GM12873 (cell line): ENCODE results near the gene ARHGEF7.

Source experiments
- TF ChIP-seq, protein P1 (sequence below): IDR thresholded peaks from 2 replicates; pipeline ENCODE4 v1.5.1; 2012; ENCODE audit warnings: low read depth, mild to moderate bottlenecking, moderate library complexity, low read length, control low read depth; ENCODE audit not compliant: insufficient read depth; ENCODE audit errors: missing control alignments

The ARHGEF7 gene

DNA sequence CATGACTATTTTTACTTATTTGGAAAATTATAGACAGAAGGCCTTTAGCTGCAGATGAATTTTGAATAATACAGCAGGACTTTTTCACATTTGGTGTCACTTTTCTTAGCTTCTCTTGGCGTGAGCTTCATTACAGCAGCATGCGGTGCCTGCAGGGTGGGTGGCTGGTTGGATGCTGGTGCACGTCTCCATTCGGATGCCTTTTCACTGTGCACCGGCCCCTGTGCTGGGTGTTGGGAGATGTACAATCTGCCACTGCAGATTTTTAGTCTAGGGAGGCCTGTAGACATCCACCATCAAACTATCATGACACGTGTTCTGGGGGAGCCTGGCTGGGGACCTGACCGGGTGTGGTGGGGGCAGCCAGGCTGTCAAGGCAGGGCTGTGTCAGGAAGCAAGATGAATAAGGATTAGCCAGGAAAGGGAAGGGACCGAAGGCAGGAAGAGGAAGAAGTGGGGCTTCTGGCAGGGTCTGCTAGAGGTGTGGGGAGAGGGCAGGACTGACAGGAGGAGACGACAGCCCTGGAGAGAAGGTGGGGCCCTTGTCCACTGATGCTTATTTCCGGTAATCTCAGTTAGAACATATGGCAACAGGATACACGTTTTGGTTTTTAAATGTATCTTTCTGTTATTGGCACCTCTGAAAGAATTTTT is 88.8 kb downstream of the ARHGEF7 start:
- TF ChIP-seq, protein P1, sequence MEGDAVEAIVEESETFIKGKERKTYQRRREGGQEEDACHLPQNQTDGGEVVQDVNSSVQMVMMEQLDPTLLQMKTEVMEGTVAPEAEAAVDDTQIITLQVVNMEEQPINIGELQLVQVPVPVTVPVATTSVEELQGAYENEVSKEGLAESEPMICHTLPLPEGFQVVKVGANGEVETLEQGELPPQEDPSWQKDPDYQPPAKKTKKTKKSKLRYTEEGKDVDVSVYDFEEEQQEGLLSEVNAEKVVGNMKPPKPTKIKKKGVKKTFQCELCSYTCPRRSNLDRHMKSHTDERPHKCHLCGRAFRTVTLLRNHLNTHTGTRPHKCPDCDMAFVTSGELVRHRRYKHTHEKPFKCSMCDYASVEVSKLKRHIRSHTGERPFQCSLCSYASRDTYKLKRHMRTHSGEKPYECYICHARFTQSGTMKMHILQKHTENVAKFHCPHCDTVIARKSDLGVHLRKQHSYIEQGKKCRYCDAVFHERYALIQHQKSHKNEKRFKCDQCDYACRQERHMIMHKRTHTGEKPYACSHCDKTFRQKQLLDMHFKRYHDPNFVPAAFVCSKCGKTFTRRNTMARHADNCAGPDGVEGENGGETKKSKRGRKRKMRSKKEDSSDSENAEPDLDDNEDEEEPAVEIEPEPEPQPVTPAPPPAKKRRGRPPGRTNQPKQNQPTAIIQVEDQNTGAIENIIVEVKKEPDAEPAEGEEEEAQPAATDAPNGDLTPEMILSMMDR = no peak

DNA sequence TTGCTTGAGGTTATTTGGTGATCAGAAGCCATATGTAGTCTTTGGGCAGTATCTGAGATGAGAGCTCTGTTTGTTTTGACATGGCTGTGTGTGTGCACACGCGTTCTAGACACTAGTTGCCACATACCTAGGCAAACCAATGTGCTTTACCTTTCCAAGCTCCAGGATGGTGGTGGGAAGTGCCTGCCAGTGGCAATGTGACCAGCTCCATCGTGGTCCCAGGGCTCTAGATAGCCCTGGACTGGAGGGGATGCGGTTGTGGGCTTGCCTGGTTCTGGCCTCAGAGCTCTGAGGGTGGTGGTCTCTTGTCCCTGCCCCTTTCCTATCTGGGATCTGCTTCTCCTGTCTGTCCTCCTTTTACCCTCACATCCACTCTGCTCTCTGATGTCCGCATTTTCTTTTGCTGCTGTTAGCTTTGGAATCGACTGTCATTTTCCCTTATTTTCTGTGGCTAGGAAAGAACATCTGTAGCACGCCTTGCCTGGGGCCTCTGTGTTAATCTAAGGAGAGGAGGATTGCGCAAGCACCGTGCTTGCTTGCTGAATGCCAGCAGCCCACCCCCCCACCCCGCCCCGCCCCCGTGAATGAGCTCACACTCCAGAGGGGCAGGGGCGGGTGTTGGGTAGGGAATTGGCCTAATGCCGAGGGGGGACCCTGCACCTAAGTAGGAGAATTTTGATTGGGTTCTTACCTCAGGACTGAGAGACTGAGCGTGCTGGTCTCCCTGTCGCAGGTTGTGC is 89.5 kb downstream of the ARHGEF7 start:
- TF ChIP-seq, protein P1 = no peak

DNA sequence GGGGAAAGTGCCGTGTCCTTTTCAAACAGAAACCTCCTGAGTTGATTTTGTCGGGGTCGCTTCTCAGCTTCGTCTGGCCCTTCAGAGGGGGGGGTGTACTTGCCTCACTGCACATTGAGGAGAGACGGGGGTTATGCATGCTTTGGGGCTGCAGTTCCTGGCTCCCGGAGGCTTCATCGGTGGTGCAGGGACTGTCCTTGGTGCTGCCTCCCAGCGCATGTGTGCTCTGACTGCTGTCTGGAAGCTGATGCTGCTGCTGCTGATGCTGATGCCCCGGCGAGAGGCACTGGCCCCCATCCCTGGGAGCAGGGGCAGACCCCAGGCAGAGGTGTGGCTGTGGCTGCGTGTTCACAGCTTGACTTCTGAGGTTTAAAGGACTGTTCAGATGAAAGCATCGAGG is 91.0 kb downstream of the ARHGEF7 start:
- TF ChIP-seq, protein P1 = no peak

DNA sequence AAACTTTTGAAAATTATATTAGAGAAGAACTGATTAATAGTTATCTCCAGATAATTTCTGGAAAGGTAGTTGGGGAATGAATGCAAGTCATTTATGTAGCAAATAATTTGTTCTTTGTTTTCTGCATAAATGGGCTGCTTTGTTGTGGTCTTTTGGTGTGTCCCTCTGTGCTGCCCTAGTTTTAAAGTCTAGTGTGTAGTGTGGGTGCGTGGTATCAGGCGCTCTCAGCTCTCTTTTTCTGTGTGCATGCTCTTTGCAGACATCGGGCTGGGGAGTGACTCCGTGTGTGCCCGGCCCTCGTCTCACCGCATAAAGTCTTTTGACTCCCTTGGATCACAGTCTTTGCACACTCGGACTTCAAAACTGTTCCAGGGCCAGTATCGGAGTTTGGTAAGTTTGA is 94.5 kb downstream of the ARHGEF7 start:
- TF ChIP-seq, protein P1 = no peak

DNA sequence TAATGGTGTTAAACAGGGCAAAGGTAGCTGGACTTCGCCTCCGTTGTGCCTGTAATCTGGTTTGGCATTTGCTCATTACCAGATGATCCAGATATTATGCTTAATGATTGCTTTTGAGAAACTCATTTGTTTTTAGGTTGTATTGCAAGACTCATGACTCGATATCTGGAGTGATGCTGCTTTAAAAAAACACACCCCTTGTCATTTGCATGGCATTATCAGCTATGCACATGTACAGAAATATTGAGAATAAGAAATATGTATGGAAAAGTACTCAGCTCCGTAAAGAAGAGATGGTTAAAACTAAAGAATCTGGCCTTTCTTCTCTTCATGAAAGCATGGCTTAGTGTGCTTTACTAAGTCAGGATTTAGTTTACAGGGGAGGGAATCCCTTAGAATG is 95.0 kb downstream of the ARHGEF7 start:
- TF ChIP-seq, protein P1 = no peak

DNA sequence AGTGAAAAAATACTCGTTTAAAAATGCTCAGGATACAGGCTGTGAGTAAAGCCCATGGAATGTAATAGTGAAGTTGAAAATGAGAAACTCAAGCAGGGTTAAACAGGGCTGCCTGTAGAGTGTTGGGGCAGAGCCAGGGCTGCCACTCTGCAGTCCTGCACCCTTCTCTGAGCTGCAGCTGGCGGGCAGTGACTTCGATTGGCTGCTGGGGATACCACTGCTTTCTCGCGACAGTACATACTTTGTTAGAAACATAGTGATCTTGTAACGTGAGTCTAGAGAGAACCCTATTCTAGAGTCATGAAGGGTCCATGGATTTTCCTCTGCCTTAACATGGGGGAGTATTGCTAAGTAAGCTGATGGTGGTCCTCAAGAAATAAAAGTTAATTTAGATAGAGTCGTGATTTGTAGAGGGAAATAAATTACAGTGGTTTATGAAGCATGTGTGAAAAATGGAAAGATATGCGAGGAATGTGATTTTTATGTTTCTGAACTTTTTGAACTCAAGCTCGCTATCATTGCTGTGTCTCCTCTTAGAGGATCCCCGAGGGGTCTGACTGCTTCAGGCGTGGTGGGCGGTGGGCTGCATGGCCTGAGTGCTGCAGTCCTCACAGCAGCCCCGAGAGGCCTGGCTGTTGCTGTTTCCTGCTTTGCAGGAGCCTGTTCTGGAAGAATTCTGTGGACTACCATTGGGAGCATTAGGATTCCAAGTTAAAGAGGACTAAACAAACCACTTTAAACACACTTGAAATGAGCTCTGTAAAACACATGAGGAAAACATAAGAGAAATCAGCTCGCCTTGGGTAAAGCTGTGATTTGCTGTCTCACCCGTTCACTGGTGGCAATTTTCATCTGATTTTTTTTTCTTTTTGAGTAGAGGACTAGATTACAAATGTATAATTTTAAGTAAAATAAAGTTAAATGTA is 95.7 kb downstream of the ARHGEF7 start:
- TF ChIP-seq, protein P1 = no peak
